Breast epithelium (tissue), 3 donors: ENCODE measurements around the gene GYS2.

Source experiments
- POLR2AphosphoS5 ChIP-seq, 3 donors: sonication (generic); formaldehyde crosslinking; IDR thresholded peaks; one replicate each; pipeline ENCODE4 v1.6.1; 2017; ENCODE audit warnings: antibody characterized with exemption in 3 of 3
- TF ChIP-seq, protein P1 (sequence below), 3 donors: fragments of 450-650 bp; IDR thresholded peaks; one replicate each; pipeline ENCODE4 v1.5.1; 2016 to 2017; ENCODE audit warnings: antibody characterized with exemption in 3 of 3, mild to moderate bottlenecking in 3 of 3, moderate library complexity in 3 of 3

- TF ChIP-seq, protein P1, sequence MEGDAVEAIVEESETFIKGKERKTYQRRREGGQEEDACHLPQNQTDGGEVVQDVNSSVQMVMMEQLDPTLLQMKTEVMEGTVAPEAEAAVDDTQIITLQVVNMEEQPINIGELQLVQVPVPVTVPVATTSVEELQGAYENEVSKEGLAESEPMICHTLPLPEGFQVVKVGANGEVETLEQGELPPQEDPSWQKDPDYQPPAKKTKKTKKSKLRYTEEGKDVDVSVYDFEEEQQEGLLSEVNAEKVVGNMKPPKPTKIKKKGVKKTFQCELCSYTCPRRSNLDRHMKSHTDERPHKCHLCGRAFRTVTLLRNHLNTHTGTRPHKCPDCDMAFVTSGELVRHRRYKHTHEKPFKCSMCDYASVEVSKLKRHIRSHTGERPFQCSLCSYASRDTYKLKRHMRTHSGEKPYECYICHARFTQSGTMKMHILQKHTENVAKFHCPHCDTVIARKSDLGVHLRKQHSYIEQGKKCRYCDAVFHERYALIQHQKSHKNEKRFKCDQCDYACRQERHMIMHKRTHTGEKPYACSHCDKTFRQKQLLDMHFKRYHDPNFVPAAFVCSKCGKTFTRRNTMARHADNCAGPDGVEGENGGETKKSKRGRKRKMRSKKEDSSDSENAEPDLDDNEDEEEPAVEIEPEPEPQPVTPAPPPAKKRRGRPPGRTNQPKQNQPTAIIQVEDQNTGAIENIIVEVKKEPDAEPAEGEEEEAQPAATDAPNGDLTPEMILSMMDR (IDR thresholded peaks at IDR 0.05), result no peak
- no peak for TF ChIP-seq POLR2AphosphoS5 (IDR thresholded peaks at IDR 0.05)
These were observed 26.7 kb upstream of the GYS2 start for GRCh38 chr12:21631367-21631766.
